ENCODE results near the gene NAPG.
"Not testable (repeated sequence)": the region's sequence is repeated elsewhere in the genome, so short reads cannot be mapped to it uniquely, and the experiment has no call there.

The NAPG gene

DNA sequence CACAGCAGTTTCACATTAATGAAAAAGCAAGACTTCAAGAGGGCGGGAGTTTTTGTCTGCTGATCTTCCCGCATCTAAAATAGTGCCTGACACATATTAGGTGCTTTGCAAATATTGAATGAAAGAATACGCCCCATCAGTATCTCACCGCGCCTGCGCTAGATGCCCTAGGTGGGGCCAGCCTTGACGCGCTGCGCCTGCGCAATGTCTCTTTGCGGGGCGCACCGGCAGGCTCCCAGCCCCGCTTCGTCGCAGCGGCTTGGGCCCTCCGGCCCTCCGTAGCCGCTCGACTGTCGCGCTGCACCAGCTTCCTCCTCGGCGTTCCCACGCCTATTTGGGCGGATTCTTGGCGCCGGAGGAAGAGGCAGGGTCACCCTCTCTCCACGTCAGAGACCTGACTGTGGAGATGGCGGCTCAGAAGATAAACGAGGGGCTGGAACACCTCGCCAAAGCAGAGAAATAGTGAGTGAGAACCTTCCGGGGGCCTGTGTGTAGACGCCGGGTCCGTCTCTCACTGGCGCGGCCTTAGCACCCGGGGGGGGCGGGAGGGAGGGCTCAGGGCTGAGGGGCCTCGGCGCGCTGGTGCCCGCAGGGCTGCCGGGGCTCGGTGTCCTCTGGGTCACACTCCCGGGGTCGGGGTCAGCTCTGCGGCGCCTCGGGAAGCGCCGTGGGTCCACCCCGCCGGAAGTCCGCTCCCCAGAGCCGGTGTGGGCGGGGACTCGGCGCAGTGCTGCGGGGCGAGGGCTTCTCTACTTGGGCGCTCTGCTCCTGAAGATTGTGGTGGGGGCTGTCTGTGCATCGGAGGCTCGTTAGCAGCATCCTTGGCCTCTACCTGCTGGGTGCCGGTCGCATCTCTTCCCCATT, at the start of gene NAPG:
NAPG (plus strand) TSS at position 331 of the 864 bp plus-strand sequence; CDS start at position 407, 76 bp downstream.
- peak; percentile 67 to 80 for DNase-seq (ENCODE audit: low read depth in 2 of 2, low spot score in 1 of 2)

DNA sequence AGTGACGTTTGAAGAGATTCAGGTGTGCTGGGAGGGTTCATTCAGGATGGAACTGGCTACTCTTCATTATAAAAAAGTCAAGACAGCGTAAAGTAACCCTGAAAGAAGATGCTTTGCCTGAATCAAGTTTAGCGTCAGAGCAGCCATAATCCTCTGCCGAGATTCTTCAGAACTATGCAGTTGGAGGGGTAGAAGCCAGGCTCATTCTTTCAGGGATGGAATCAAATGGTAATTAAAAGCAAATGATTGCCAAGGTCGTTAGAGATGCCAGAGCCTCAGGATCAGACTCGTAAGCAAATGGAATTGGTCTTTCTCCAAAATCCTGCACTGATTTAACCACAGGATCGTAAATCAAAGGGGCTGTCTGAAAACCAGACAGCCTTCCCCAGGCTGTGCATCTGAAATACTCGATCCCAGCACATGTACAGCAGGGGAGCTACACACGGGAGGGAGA, 49.5 kb upstream of the NAPG start:
- DNase-seq (ENCODE audit: low read depth in 2 of 2, low spot score in 1 of 2): no peak

DNA sequence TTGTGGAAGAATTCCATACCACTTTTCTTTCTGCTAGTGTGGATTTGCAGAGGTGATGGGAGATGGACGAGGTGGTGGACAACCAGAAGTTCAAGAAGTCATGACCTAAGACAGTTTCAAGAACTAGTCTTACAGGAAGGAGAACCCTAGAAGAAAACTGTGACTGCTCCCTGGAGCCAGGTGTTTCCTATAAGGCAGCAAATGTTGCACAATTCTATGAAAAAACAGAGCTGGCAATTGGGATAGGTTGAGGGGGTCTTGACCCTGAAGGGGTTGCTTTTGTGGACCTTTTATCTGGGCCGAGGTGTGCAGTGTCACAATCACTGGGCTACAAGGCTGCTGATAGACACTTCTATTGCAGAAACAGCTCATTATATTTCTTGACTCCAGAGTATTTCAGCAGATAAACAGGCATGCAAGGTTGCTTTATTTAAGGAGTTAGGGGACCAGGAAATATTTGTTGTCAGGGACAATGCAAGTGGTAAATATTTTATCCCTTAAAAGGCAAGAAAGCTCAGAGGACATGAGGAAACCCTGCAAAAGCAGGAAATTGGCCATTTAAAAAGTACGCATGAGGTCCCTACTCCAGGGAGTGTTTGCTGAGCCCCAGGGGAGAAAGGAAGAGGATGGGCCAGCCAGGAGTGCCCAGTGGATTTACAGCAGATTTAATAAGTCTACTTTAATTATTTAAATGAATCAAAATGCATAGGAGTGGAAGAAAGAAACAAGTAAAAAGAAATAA, 48.5 kb upstream of the NAPG start:
- no peak for DNase-seq (ENCODE audit: low read depth in 2 of 2, low spot score in 1 of 2)

DNA sequence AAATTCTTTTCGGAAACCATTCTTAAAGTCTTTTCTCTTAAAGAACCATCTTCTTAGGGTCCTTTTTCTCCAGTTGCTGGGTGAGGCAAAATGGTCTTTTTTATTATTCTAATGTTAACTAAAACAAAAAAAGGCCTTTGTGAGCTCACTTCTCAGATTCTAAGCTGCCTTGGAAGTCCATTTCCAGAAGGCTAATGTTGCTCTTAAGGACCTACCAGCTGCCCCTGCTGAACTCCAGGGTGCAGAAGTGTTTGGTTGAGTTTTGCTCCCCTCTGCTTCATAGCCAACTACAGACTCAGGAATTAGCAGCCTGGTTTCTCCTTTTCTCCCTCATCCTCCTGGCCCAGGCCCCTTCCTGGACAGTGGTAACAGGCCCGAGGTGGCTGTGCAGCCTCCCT, 48.0 kb upstream of the NAPG start:
- no peak for DNase-seq (ENCODE audit: low read depth in 2 of 2, low spot score in 1 of 2)

DNA sequence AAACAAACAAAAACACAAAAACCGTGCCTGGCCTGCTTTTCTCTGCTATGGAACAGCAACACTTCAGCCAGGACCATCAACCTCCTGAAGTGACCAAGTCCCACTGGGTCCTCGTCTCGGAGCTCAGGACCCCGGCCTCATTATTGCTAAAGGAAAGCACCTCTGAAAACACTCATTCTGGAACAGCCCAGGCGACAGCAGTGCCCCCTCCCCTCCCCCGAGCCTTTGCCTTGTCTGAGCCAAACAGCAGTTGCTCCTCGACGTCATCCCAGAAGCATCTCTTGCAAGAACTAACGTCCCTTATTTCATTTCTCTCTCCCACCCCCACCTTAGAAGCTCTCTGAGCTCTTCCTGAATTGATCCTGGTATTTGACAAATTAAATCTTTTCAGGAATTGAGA, 44.0 kb upstream of the NAPG start:
- DNase-seq (ENCODE audit: low read depth in 2 of 2, low spot score in 1 of 2): no peak

DNA sequence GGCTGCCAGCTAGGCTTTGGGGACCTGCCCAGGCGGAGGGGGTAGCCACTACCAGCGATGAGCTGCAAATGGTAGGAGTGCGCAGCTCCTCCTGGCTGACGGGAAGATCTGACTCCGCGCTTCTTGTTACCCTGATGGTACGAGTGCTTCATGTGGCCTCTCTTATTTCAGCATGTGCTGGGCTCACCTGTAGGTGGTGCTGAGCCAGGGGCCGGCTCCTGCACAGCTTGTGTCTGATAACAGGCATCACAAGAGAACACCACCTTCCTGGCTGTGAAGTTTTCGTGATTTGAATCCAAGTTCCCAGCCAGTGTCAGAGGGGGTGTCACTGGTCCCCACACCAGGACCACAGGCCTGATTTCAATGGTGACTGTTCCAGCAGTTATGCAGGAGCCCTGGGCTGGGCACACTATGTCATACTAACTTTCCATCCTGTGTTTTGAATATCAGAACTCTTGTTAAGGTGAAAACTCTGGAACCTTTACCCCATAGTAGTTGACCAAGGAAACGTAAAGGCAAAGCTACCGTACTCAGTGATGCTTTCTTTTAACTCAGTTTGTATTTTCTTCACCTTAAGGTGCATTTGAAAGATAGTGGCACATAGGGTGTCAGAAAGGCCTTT, 43.4 kb upstream of the NAPG start:
- DNase-seq (ENCODE audit: low read depth in 2 of 2, low spot score in 1 of 2): no peak

DNA sequence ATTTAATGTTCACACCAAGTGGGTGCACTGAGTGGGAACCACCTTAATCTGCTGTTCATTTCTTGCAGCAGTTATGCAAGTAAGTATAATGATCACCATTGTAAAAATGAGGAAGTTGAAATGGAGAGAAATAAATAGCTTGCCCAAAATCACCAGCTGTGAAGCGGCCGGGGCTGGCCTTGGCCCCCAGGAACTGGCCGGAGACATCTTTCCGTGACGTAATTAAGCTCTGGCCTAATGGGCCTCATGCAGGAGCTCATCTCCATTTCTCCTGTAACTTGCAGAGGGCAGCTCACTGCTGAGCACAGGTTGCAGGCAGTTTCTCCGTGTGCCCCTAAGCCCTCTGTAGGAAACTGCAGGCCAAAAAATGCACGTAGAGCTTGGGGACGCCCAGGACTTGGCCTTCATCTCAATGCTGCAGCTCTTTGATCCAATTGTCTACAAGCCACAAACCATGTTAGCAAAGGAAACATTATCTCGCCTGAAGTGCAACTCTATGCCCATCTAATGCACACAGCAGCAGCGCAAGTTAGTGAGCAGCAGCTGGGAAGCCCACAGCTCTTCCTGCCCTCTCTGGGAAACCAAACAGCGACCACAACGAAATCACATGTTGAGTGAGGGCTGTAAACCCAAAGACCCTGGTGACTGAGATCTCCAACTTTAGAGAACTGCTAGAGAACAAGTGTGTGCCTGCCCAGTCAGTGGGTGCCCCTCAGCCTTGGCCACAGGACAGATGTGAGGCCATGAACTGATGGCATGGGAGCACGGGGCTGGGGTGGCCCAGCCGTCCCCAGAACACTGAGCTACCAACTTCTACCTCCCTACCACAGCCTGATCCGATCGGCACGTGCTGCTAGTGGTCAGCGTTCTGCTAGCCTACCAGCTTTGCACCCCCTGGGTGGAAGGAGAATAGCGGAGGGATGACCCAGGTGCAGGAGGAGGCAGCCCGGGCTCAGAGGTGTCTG, 42.6 kb upstream of the NAPG start:
- no peak for DNase-seq (ENCODE audit: low read depth in 2 of 2, low spot score in 1 of 2)

DNA sequence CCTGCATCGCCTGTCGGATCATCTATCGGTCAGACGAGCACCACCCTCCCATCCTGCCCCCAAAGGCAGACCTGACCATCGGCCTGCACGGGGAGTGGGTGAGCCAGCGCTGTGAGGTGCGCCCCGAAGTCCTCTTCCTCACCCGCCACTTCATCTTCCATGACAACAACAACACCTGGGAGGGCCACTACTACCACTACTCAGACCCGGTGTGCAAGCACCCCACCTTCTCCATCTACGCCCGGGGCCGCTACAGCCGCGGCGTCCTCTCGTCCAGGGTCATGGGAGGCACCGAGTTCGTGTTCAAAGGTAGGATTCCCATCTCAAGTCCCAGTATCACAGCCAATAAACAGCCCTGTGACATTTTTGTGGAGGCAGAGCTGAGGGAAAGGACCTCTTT, 40.4 kb upstream of the NAPG start:
- DNase-seq (ENCODE audit: low read depth in 2 of 2, low spot score in 1 of 2): no peak

DNA sequence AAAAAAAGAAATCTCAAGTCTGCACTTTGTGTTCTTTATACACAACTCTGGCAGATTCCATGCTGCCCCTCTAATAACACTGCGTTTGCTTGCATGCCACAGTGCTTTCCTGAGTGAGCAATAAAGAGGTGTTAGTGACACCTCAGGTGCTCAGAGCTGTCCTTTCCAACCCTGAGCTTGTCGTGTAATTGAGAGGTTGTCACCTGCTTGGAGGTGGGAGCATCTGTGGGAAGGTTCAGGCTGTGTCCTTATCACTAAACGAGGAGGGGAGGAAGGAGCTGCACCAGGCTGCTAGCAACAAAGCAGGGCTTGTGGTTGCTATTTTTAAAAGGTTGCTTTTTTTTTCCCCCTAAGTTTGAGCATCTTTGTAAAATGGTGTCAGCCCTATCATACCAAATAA, 39.5 kb upstream of the NAPG start:
- DNase-seq (ENCODE audit: low read depth in 2 of 2, low spot score in 1 of 2): no peak

DNA sequence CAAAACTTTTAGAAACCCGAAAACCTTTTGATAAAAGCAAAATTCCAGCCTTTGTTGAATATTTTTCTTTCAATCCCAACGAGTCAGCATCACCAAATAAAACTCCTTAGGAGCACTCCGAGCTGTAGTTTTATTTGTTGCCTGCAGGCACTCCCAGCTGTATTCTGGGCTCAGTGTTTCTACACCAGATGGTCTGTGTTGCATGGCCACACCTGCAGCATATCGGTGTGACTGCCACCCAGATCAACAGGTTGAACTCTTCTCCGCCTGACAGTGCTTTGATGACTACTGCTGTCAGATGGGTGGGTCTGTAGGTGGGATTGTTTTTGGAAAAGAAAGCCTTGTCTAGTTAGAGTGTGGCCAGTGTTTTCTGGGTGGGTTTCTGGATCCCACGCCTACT, 38.7 kb upstream of the NAPG start:
- no peak for DNase-seq (ENCODE audit: low read depth in 2 of 2, low spot score in 1 of 2)

DNA sequence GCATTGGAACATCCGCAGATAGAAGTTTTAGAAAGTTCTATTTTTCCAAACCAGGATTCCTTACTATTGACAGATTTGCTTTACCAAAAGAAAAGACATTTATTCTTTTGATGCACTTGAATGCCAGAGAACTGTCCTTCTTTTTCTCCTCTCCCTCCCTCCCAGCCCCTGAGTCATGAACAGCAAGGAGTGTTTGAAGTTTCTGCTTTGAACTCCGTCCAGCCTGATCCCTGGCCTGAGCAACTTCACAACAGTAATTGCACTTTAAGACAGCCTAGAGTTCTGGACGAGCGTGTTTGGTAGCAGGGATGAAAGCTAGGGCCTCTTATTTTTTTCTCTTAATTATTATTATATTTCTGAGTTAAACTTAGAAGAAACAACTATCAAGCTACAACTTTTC, 37.8 kb upstream of the NAPG start:
- no peak for DNase-seq (ENCODE audit: low read depth in 2 of 2, low spot score in 1 of 2)

DNA sequence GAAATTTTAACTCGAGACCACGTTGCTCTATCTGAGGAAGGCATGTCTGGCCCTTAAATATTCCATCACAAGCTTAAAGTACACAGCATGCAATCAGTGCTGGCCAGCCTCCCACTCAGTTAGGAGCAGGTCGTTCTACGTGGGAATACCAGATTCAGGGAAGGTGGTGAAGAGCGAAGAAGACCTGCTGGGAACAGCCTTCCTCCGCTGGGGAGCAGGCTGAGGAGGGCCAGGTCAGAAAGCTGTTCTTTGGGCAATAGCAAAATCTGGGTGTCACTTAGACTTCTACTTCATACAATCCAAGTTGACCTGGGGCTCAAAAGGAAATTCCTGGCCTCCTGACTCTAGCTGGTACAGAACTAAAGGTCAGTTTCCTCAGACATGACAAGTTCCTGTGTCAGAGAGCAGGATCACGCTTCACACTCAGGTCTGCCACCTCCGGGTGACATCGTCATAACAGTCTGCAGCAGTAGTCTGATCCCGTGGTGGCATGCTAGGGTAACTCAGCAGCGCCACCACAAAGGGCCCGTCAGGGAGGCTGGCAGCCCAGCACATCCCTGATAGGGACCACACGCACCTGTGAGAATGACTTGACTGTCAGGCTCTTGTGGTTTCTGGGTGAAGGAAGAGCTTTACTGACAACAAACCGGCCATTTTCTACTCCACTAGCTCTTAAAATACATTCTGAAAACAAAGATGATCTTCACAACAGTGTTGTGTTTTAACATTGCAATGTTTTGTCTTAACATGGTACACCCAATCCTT, 35.2 kb upstream of the NAPG start:
- DNase-seq (ENCODE audit: low read depth in 2 of 2, low spot score in 1 of 2): peak; percentile 6 to 25

DNA sequence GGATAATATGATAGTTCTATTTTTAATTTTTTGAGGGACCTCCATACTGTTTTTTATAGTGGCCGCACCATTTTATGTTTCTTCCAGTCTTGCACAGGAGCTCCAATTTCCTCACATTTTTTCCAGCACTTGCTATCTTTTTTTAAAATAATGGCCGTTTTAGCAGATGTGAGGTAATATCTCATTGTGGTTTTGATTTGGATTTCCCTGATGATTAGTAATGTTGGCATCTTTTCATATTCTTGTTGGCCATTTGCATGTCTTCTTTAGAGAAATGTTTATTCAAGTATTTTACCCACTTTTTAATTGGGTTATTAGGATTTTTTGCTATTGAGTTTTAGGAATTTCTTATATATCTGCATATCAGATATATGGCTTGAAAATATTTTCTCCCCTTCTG, 29.9 kb upstream of the NAPG start:
- DNase-seq (ENCODE audit: low read depth in 2 of 2, low spot score in 1 of 2): no peak

DNA sequence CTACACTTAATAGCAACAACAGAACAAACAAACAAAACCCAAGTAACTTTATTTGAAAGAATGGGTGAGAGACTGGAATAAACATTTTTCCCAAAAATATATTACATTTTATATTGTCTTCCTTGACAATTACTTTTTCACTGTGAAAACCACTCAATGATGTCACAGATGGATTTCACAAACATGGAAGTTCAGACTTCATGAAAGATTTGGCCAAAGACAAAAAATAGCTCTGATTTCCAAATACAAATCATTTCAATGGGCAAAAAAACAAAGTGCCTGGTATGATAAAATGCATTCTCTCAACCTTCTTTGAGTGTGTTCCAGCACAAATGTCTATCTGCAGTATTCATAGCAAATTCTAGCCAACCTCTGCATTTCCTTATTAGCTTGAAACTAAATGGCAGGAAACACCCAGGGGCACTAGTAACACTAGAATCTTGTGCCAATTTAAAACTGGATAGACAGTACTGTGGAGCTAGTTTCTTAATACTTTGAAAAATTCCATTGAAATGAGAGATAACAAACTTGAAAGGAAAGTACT, 28.5 kb upstream of the NAPG start:
- DNase-seq (ENCODE audit: low read depth in 2 of 2, low spot score in 1 of 2): no peak

DNA sequence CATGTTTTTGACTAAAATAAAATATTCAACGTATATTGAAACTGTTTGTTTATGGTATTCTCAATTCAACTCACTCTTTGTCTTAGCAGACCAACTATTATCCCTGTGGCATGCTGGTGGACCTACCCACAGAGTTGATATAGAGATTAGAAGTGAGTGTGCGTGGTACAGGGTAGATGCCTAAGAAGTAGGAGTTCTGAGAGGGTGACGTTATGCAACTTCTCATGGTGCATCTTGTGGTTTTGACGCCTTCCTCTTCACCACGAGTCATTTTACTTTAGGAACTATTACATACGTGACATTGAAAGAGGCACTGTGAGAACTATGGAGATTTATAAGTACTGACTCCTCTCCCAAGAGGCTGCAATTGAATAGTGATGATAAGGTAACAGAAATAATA, 26.6 kb upstream of the NAPG start:
- no peak for DNase-seq (ENCODE audit: low read depth in 2 of 2, low spot score in 1 of 2)

DNA sequence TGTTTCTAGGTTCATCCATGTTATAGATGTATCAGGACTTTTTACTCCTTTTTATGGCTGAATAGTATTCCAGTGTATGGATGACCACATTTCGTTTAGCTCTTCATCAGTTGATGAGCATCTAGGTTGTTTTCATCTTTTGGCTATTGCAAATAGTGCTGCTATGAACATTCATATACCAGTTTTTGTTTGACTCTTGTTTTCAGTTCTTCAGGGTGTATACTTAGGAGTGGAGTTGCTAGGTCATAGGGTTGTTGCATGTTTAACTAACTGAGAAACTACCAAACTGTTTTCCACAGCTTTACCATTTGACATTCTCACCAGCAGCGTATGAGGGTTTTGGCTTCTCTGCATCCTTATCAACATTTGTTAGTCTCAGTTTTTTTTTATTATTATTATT, 25.8 kb upstream of the NAPG start:
- no peak for DNase-seq (ENCODE audit: low read depth in 2 of 2, low spot score in 1 of 2)

DNA sequence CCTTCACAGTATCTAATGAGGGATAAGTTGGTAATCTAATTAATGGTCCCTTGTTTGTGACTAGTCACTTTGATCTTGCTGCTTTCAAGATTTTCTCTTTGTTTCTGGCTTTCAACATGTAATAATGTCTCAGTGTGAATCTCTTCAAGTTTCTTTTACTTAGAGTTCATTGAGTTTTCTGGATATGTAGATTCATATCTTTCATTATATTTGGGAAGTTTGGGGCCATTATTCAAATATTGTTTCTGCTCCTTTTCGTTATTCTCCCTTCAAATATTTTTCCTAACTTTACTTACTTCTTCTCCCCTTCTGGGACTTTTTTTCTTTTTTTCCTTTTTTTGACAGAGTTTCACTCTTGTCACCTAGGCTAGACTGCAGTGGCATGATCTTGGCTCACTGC, 21.1 kb upstream of the NAPG start:
- DNase-seq (ENCODE audit: low read depth in 2 of 2, low spot score in 1 of 2): no peak

DNA sequence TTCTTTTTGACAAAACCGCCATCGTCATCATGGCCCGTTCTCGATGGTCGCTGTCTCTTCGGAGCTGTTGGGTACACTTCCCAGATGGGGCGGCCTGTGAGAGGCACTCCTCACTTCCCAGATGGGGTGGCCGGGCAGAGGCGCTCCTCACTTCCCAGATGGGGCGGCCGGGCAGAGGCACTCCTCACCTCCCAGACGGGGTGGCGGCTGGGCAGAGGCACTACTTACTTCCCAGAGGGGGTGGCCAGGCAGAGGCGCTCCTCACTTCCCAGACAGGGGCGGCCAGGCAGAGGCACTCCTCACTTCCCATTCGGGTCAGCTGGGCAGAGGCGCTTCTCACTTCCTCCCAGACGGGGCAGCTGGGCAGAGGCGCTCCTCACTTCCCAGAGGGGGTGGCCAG, 19.9 kb upstream of the NAPG start:
- not testable (repeated sequence) for DNase-seq (ENCODE audit: low read depth in 2 of 2, low spot score in 1 of 2)

DNA sequence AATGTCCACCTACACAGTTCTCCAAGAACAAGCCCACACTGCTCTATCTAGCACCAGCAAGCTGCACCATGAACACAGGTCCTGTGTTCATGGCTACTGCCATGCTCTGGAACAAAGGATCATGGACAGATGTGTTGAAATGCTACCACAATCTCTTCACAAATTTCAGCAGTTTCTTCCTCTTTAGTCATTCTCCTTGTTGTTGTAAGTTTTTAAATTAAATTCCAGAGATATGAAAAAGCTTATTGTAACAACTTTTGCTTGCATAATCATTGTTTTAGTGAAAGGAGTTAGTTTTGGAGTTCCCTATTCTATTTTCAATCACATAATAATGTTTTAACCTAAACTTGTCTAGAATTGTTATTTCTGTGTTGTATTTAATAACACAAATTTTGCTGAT, 17.2 kb upstream of the NAPG start:
- no peak for DNase-seq (ENCODE audit: low read depth in 2 of 2, low spot score in 1 of 2)

DNA sequence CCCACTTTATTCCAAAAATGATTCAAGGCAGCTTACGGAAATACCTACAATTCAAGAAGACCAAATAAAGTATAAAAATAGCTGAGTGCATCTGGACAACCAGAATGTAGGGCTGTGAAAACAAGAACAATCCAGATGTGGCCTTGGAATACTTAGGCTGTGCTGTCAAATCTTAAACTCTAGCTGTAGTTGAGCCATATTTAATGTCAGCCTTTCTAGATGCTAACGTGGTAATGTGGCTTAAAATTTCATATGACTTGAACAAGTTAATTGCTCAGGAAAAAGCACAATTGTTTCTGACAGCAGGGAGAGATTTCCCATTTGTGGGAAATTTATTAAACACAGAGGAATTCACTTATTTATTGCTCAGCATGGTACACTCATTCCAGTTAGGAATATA, 14.6 kb upstream of the NAPG start:
- no peak for DNase-seq (ENCODE audit: low read depth in 2 of 2, low spot score in 1 of 2)
